Measurements from ENCODE around the gene RANBP9.

Gene RANBP9

DNA sequence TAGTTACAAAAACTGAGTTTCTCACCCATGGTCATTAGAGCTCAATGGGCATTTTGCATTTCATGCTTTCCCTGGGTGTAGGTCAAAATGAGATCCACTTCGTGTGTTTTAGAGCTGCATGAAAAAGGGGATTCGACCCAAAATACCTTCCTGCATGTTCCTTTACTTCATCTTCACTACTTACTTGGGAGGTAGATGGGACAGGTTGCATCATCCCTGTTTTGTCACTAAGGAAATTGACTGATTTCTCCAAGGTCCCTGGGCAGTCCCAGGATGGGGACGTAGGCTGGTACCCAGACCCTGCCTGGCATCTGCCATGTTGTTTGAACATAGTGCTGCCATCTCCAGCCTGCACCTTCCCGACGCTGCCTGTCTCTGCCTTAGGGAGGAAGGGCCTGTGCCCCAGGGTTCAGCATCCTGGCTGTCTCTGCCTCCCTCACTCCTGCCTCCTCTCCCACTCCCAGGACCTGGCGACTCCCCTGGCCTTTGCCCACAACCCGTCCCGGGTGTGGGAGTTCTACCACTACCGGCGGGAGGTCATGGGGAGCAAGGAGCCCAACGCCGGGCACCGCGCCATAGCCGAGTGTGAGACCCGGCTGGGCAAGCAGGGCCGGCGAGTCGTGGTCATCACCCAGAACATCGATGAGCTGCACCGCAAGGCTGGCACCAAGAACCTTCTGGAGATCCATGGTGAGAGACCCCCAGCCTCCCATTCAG, 120.3 kb downstream of the RANBP9 start:
- no peak for DNase-seq

DNA sequence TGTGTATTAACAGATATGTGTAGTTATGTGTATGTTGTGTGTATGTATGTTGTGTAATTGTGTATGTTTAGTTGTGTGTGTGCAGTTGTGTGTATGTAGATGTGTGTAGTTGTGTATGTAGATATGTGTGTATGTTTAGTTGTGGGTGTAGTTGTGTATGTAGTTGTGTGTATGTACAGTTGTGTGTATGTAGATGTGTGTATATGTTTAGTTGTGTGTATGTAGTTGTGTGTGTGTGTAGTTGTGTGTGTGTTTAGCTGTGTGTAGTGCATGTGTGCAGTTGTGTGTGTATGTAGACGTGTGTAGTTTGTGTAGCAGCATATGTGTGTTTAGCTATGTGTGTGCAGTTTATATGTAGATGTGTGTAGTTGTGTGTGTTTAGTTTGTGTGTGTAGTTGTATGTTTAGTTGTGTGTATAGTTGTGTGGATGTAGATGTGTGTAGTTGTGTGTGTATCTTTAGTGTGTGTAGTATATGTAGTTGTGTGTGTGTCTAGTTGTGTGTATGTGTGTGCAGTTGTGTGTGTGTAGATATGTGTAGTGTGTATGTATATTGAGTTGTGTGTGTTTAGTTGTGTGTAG, 121.0 kb downstream of the RANBP9 start:
- no peak for DNase-seq

DNA sequence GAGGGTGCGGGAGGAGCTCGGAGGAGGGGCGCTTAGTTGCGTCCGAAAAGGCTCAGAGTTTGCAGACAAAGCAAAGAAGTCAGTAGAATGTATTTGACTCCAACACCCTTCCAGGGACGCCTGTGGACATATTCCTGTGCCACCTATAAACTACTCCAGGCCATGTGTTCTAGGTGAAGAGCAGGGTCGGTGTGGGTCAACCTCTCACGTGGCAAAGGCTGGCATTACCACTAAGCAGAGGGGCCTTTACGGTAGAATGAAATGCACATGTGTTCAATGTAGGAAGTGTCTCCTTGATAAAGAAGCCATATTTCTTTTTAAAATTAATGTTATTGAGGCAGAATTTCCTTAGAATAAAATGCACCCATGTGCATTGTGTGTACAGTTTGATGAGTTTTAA, 121.8 kb downstream of the RANBP9 start:
- DNase-seq: no peak

DNA sequence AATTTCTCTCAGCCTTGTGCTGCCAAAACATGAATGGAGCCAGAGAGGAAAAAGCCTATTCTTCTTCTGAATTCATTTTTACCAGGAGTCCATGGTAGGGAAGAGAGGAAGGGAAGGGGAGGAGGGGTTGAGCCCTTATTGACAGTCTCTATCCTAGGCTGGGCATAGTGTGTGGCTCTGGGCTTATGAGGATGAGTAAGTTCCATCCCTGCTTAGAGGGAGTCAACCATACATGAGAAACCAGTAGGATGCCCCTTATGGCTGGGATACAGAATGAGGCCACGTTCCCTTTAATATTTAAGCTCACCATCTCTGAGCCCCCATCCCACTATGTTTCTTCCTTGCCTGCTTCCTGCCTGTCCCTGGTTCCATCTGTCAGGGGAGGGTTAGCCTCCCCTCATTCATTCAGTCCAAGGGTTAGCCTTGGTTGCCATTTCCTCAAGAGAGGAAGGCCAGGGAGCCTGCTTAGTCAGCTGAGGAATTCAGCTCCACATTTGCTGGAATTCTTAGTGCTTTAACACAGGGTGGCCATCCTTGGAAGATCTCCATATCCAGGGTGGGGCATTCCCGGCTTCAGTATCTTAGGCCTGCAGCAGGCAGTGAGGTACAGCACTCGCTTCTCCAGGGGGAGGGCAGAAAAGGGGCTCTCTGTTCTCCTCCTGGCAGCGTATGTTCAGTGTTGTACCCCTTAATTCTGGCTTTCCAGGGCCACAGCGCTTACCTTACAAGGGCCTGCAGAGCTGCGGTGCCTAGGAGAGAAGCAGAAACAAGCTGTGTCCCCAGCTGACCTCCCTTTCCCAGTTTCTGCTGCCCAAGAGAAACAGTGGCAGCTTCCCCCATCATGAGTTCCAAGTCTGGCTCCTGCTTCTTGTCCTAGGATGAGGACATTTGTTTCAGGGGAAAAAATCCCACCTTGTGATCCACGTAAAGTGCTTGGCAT, 124.8 kb downstream of the RANBP9 start:
- no peak for DNase-seq

DNA sequence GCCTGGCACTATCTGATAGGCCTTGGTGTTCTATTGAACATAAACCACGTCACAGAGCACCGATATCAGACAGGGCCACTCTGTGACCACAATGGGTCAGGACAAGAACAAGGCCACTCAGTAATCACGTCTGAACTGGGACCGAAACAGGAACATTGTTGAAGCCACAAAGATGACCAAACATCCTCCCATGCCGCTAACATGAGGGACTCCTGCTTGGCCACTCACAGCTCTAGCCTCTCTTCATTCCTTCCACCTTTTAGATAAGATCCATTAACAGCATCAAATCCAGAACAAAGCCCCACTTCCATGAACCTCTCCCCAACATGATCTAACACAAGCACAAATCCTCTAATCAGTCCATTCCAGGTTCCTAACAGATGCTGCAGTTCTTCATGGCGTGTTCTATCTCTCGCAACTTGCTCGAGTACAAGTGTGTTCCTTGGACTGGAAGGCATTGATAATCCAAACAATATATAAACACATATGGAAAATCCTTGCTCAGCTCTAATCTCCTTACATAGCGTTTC, 129.9 kb downstream of the RANBP9 start:
- no peak for DNase-seq

DNA sequence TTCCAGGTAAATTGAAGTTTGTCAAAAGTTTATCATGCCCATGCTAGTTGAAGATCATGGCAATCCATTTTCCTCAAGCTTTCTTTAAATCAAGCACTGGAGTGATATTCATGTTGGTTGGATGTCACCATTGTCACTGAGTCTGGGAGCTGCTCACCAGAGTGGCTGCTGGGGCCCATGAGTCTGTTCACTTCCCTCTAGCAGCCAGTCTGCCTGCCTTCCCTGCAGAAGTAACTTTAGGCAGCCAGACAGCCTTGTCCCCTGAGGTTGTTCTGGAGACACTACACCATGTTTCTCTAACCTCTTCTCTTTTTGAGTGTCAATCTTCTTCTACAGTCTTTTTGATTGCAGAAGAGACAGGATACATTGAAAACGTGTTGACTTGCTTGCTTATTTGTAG, 131.7 kb downstream of the RANBP9 start:
- no peak for DNase-seq

DNA sequence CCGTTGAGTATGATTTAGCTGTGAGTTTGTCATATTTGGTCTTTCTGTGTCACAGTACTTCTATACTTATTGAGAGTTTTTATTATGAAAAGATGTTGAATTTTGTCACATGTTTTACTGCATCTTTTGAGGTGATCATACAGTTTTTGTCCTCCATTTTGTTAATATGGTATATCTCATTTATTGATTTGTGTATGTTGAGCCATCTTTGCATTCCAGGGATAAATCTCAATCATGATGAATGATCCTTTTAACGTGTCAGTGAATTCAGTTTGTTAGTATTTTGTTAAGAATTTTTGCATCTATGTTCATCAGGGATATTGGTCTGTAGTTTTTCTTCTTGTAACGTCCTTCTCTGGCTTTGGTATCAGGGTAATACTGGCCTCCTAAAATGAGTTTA, 133.7 kb downstream of the RANBP9 start:
- DNase-seq: no peak

DNA sequence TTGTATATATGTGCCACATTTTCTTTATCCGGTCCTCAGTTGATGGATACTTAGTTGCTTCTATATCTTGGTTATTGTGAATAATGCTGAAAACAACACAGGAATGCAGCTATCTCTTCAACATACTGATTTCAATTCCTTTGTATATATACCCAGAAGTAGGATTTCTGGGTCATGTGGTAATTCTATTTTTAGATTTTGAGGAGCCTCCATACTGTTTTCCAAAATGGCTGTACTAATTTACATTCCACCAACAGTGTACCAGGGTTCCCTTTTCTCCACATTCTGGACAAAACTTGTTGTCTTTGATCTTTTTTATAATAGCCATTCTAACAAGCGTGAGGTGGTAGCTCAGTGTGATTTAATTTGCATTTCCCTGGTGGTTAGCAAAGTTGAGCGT, 135.6 kb downstream of the RANBP9 start:
- no peak for DNase-seq

DNA sequence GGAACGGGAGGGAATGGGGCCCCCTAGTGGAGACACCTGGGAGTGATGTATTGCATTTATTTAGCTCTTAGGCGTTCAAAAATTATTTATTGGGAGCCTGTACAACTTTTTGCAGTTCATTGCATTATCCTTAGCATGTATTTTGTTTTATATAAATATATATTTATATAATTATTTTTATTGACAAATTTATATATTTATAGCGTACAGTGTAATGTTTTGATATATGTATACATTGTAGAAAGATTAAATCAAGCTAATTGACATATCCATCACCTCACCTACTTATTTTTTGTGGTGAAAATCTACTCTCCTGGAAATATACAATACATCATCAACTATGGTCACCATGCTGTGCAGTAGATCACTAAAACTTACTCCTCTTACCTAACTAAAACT, 136.3 kb downstream of the RANBP9 start:
- no peak for DNase-seq

DNA sequence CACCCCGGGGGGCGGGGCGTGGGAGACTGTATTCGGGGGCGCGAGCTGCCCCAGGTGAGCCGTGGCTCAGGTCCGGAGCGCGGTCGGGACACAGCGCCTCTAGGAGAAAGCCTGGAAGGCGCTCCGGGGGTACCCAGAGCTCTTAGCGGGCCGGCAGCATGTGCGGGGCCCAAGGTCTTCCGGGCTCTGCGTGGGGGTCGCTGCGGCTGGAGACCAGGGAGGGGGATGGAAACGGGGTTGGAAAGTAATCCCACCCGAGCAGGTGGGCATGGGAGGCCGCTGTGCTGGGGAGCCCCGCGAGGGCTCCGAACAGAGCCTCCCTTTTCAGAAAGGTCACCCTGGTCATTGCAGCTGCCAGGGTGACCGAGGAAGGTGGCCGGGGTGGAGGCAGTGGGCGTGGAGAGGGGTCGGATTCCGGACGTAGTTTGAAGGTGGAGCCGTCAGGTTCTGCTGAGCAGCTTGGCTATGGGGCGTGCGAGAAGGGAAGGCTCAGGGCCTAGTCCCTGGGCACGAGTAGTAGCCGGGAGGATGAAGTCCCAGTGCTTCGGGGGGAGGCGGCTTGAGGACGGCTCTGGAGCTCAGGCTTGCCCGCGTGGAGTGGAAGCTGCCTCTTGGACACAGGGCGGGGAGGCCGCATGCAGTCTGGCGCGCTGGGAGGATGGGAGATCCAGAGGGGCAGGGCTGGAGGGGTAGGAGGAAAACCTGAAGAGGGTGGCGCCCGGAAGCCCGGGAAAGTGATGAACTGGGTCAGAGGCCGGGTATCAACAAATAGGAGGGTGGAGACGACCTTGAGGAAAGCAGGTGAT, 136.9 kb downstream of the RANBP9 start, which contains the start of gene SIRT5:
Gene SIRT5 (plus strand): TSS at position 31 of the 806 bp plus-strand sequence. CDS start 9,510 bp downstream, outside the sequence.
- peak; percentile 91 for DNase-seq

DNA sequence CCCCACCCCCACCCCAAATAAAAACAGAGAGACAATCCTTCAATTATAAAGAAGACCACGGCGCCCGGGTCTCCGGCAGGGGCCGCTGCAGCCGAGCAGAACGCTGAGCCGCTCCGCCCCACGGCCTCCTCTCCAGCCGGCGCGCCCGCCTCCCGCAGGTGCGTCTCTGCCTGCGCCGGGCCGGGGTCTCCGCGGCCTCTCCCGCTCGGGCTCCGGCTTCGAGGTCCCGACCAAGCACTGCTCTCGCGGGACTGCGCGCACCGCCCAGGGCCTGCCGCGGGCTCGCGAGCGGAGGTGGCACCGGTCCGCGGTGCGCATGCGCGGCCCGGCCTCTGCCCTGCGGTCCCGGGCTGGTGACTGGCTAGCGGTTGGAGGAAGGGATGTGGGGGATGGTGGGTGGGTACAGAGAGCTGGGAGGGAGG, 137.5 kb downstream of the RANBP9 start:
- DNase-seq: peak; percentile 97

DNA sequence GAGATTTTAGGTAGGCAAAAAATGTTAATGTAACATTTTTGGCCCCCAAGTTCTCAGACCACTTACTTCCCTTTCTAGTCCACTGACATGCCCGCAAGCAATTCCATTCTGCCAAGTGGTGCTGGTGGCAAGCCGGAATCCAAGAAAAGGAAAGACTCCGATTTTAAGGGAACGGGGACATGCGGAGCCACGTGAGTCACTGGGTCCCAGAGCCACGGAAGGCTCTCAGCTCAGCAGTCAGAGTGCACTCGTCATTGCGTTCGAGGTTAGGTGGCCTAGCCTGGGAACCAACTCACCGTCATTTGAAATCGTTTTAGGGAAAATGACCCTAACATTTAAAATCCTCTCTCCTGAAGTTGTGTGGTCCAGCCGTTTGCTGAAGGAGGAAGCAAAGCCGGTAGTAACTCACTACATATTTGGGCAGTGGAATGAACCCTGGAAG, 137.9 kb downstream of the RANBP9 start:
- DNase-seq: peak; percentile 59

DNA sequence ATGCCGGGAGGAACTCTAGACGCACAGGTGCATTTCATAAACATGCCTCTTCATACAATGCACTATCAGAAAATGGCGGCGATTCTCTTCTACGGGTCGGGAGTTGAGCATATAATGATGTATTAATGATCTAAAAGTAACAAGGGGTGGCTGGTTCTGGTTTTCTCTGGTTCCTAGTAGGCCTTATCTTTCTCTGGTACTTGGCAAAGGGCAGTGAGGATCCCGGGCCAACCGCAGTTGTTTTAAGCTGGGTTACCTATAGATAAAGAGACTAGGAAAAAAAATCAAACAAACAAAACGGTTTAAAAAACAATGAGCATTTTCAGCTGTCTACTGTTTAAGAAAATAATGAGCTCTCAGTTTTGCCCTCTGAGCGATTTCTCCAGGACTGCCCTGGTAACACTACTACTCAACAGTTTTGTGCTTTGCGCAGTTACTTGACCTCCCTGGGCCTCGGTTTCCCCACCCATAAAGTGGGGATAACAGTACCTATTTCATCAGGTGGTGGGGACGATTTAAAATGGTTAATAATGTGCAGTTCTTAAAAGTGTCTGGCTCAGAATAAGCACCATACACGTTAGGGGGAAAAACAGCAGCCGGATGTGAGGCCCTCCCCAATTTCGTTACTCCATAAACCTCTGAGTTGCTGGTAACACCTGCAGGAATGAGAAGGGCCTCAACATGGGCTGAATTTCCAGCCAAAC, 138.5 kb downstream of the RANBP9 start:
- peak; percentile 59 for DNase-seq

DNA sequence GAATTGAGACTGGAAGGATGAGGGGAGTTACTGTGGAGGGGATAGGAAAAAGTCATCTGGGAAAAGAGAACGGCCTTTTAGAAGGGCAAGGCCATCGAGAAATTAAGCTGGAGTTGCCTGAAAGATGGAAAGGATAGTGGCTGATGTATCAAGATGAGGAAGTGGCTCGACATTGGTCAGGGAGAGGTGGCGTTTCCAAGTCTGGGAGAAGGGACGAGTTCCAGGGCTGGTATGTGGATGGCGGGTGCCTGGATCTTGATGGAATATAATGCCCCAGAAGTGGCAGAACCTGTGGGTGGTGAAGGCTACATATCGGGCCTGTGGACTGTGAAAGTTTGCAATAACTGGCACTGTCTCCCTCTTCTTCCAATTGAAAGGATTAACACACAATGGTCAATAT, 139.4 kb downstream of the RANBP9 start:
- DNase-seq: no peak

Data from hematopoietic multipotent progenitor cell treated with erythropoietin and hydrocortisone succinate and interleukin-3 and kit ligand, for 6 days (in vitro differentiated cells).